HepG2 (cell line): ENCODE measurements around the gene FOXN3. TPM values are rescaled to one million over a fixed set of nuclear protein-coding genes. Genes with fewer than 3 reads are reported as not detected.

Experiments used
- ATAC-seq: fragments of 200-7000 bp; cut with Tn5 transposase; 3 replicates; pipeline ENCODE4 v1.9.1; 2020; ENCODE audit warnings: mild to moderate bottlenecking, moderate library complexity
- BruUV-seq: library from RNA; stranded (reverse); fragments of 400-500 nt; replicated peaks from 2 replicates; lab custom pipeline; 2021; lab: Mats Ljungman, UMichigan
- CTCF ChIA-PET: fragments of 300-600 bp; formaldehyde crosslinking; extraction: SDS; loops from one replicate; lab custom pipeline; 2021; ENCODE audit warnings: low total read pairs, inconsistent platforms, low intra/inter-chr PET ratio; lab: Yijun Ruan, JAX
- POLR2A ChIA-PET: fragments of 350-600 bp; sonication (Branson Sonifier 250); formaldehyde crosslinking; loops from one replicate; lab custom pipeline; 2020; ENCODE audit warnings: antibody characterized with exemption, inconsistent platforms; lab: Yijun Ruan, JAX
- DNase-seq: peaks from one replicate; pipeline ENCODE4 v3.0.0-alpha.2; 2015; ENCODE audit warnings: low spot score
- FAIRE-seq: peaks from 3 replicates; lab custom pipeline; 2011; peaks lifted over from hg19 to GRCh38; lab: Jason Lieb, UNC
- H2AFZ ChIP-seq: one replicate; pipeline ENCODE4 v1.6.1; 2011; ENCODE audit warnings: low read length, inconsistent platforms
- H3K27ac ChIP-seq: fragments of 300-600 bp; 3 replicates; pipeline ENCODE4 v1.8.0; 2011; ENCODE audit warnings: mixed run types, mild to moderate bottlenecking, mixed read lengths, low read length, inconsistent platforms; ENCODE audit not compliant: insufficient read depth; ENCODE audit errors: extremely low read length
- H3K27me3 ChIP-seq, 2 experiments: fragments of 200-600 bp in 1 of 2; 2 replicates in 1 of 2; 3 replicates in 1 of 2; pipeline versions ENCODE4 v1.6.0 to v1.8.0; 2011; ENCODE audit warnings: low read length in 2 of 2, mild to moderate bottlenecking in 2 of 2, moderate library complexity in 2 of 2, inconsistent platforms in 1 of 2; ENCODE audit not compliant: insufficient read depth in 2 of 2, control insufficient read depth in 1 of 2
- H3K36me3 ChIP-seq, 2 experiments: fragments of 200-600 bp in 1 of 2; replicated peaks in 1 of 2; 2 replicates in 1 of 2; 3 replicates in 1 of 2; pipeline versions ENCODE4 v1.5.1 to v1.8.0; 2011; ENCODE audit warnings: low read length in 2 of 2, inconsistent platforms in 1 of 2; ENCODE audit not compliant: insufficient read depth in 2 of 2, control insufficient read depth in 1 of 2
- H3K4me1 ChIP-seq: 2 replicates; pipeline ENCODE4 v1.5.1; 2012; ENCODE audit warnings: low read length, inconsistent platforms; ENCODE audit not compliant: insufficient read depth
- H3K4me2 ChIP-seq: 2 replicates; pipeline ENCODE4 v1.6.0; 2011; ENCODE audit warnings: low read depth, low read length, inconsistent platforms
- H3K4me3 ChIP-seq, 3 experiments: fragments of 200-600 bp in 1 of 3; sonication (generic), shearing (Covaris generic) in 1 of 3; replicated peaks in 1 of 3; 2 replicates each; pipeline ENCODE4 v1.5.1; 2011 to 2016; ENCODE audit warnings: low read length in 3 of 3, inconsistent platforms in 2 of 3, low read depth in 2 of 3, mild to moderate bottlenecking in 2 of 3, control low read depth in 1 of 3, mixed read lengths in 1 of 3; ENCODE audit not compliant: insufficient read depth in 1 of 3
- H3K79me2 ChIP-seq: one replicate; pipeline ENCODE4 v1.6.1; 2011; ENCODE audit warnings: low read length, inconsistent platforms; ENCODE audit not compliant: insufficient read depth
- H3K9ac ChIP-seq: 2 replicates; pipeline ENCODE4 v1.6.0; 2011; ENCODE audit warnings: mild to moderate bottlenecking, low read depth, low read length, inconsistent platforms; ENCODE audit not compliant: insufficient read depth
- H3K9me3 ChIP-seq: 2 replicates; pipeline ENCODE4 v1.5.1; 2012; ENCODE audit warnings: mild to moderate bottlenecking, low read length
- H4K20me1 ChIP-seq: 2 replicates; pipeline ENCODE4 v1.6.0; 2011; ENCODE audit warnings: inconsistent platforms, mild to moderate bottlenecking, low read length, moderate library complexity; ENCODE audit not compliant: insufficient read depth
- ESRRA ChIP-seq: sonication (generic); formaldehyde crosslinking; IDR thresholded peaks from 2 replicates; pipeline ENCODE4 v1.5.1; 2020; ENCODE audit warnings: mild to moderate bottlenecking, low read depth, missing genetic modification reagents
- NFE2L2 ChIP-seq: fragments of 150-350 bp; IDR thresholded peaks from 2 replicates; pipeline ENCODE4 v1.6.1; 2014; ENCODE audit warnings: low read length
- NFIC ChIP-seq: IDR thresholded peaks from 2 replicates; pipeline ENCODE4 v1.6.1; 2012; ENCODE audit warnings: mild to moderate bottlenecking, low read length, inconsistent platforms
- NRL ChIP-seq: sonication (generic); formaldehyde crosslinking; IDR thresholded peaks from 2 replicates; pipeline ENCODE4 v1.5.0; 2020; ENCODE audit warnings: missing genetic modification reagents, mild to moderate bottlenecking, moderate library complexity, borderline replicate concordance
- SNAI1 ChIP-seq: sonication (generic); formaldehyde crosslinking; IDR thresholded peaks from 2 replicates; pipeline ENCODE4 v1.5.0; 2020; ENCODE audit warnings: mild to moderate bottlenecking, missing genetic modification reagents, borderline replicate concordance
- SOX5 ChIP-seq: IDR thresholded peaks from 2 replicates; pipeline ENCODE4 v1.6.1; 2016; ENCODE audit warnings: borderline replicate concordance
- SP5 ChIP-seq: IDR thresholded peaks from 2 replicates; pipeline ENCODE4 v1.6.1; 2016; ENCODE audit warnings: low read depth, borderline replicate concordance
- STAT5B ChIP-seq: sonication (generic); formaldehyde crosslinking; IDR thresholded peaks from 2 replicates; pipeline ENCODE4 v1.4.0; 2020; ENCODE audit warnings: missing genetic modification reagents
- ZNF460 ChIP-seq: sonication (generic); formaldehyde crosslinking; IDR thresholded peaks from 2 replicates; pipeline ENCODE4 v1.5.1; 2020; ENCODE audit warnings: missing genetic modification reagents, mild to moderate bottlenecking, borderline replicate concordance
- ZNF501 ChIP-seq: sonication (generic); formaldehyde crosslinking; IDR thresholded peaks from 2 replicates; pipeline ENCODE4 v1.5.1; 2020; ENCODE audit warnings: mild to moderate bottlenecking, moderate library complexity, missing genetic modification reagents
- ZNF703 ChIP-seq: sonication (generic); formaldehyde crosslinking; IDR thresholded peaks from 2 replicates; pipeline ENCODE4 v1.5.1; 2020; ENCODE audit warnings: missing genetic modification reagents, mild to moderate bottlenecking, moderate library complexity, borderline replicate concordance
- WGBS: methylation state at CpG from one replicate; pipeline ENCODE4 v1.1.6; 2017; ENCODE audit warnings: low lambda C conversion rate; 5-methylcytosine and 5-hydroxymethylcytosine counted together
- in situ Hi-C: cut with HindIII; loops from 2 replicates; pipeline ENCODE4 v1.10.0; 2017; ENCODE audit warnings: low pct_unique_long_range_greater_than_20kb; ENCODE audit not compliant: extremely low pct_ligation_motif_present
- intact Hi-C: fragments of 100-400 bp; cut with micrococcal nuclease; formaldehyde crosslinking; loops from one replicate; pipeline ENCODE4 v1.10.0; 2022; ENCODE audit not compliant: unreplicated experiment
- polyA plus RNA-seq, 8 experiments: library from polyadenylated mRNA; depleted of rRNA in 3 of 8; stranded (reverse) in 7 of 8; unstranded in 1 of 8; fragments of >200 nt; fragmentation: Illumina TruSeq in 4 of 8; extraction: Trizol in 4 of 8; gene quantifications; 2 replicates each; pipeline versions ENCODE4 v1.2.1 to v1.2.3, GENCODE V29; 2011 to 2016; ENCODE audit warnings: low read depth in 4 of 8, missing spikeins in 1 of 8, mixed read lengths in 1 of 8; ENCODE audit not compliant: insufficient read depth in 1 of 8
- total RNA-seq, 5 experiments: library from RNA; depleted of rRNA; stranded (reverse); fragments of >200 nt; fragmentation: Illumina TruSeq; extraction: Trizol; gene quantifications; 2 replicates each; pipeline ENCODE4 v1.2.3, GENCODE V29; 2016; ENCODE audit warnings: low read depth in 1 of 5
- TF ChIP-seq, protein P1 (sequence below): sonication (generic); formaldehyde crosslinking; IDR thresholded peaks from 2 replicates; pipeline ENCODE4 v1.5.1; 2020; ENCODE audit warnings: mild to moderate bottlenecking, missing genetic modification reagents, borderline replicate concordance
- TF ChIP-seq, protein P2 (sequence below): IDR thresholded peaks from 2 replicates; pipeline ENCODE4 v1.4.0; 2020; ENCODE audit warnings: mild to moderate bottlenecking, missing genetic modification reagents
- TF ChIP-seq, protein P3 (sequence below): sonication (generic); formaldehyde crosslinking; IDR thresholded peaks from 2 replicates; pipeline ENCODE4 v1.8.1; 2023; ENCODE audit warnings: missing genetic modification reagents, mild to moderate bottlenecking, borderline replicate concordance

The FOXN3 gene
- total and polyA plus RNA-seq, 2 of the 13 experiments (the other 11 are each of a cell fraction or from before 2014, with no cell fraction given), result 32.4 to 70.2 TPM

DNA sequence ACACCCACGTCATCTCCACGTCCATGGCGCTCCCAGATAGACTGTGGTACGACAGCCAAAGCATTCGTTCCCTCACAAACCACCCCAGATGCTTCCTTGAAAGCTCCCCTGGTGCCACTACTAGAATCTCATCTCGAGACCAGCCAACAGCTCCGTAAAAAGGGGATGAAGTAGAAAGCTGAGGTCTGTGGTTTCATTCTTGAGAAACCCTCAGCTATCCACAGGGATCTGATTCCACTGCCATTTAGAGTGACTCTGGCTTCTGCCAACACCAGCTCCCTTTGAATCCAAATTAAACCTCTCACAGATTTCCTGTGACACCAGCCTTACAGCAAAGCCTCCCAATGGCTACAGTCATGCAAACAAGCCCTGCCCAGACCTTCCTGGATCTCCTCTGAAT, 18.5 kb upstream of the FOXN3 start:
- H3K79me2 ChIP-seq, result no peaks in the 10 kb centered on the region
- H3K9ac ChIP-seq, result no peak overlapping the region
- no peaks in the 10 kb centered on the region for H3K9me3 ChIP-seq
- intact Hi-C loops, result no loop called here
- TF ChIP-seq, protein P1, sequence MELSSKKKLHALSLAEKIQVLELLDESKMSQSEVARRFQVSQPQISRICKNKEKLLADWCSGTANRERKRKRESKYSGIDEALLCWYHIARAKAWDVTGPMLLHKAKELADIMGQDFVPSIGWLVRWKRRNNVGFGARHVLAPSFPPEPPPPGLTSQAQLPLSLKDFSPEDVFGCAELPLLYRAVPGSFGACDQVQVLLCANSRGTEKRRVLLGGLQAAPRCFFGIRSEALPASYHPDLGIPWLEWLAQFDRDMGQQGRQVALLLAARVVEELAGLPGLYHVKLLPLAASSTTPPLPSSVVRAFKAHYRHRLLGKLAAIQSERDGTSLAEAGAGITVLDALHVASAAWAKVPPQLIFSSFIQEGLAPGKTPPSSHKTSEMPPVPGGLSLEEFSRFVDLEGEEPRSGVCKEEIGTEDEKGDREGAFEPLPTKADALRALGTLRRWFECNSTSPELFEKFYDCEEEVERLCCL, result no peak
- TF ChIP-seq SP5 (no peak), ESRRA (CRISPR knock-in tag) (no peak), NFE2L2 (no peak), ZNF501 (CRISPR knock-in tag) (no peak), STAT5B (CRISPR knock-in tag) (no peak), ZNF703 (CRISPR knock-in tag) (no peak), NFIC (no peak), SNAI1 (CRISPR knock-in tag) (no peak)
- ChIA-PET POLR2A (interaction anchor here (0.6 kb wide), 1 partner anchor 10 kb away, joined by 3 read pairs; no protein-coding TSS in a partner anchor), CTCF (no interaction called here)
- H3K27me3 ChIP-seq, result no peaks in the 10 kb centered on the region
- H2AFZ ChIP-seq, result no peak overlapping the region
- H4K20me1 ChIP-seq, result no peaks in the 10 kb centered on the region
- DNase-seq (no peak), FAIRE-seq (no peak), ATAC-seq (no peak)
- peaks cover 7% of the 10 kb centered on the region for H3K4me1 ChIP-seq
- no peak overlapping the region for H3K27ac ChIP-seq
- no peak overlapping the region for H3K4me3 ChIP-seq
- no peak overlapping the region for H3K4me2 ChIP-seq
- no peaks in the 10 kb centered on the region for H3K36me3 ChIP-seq
- in situ Hi-C loops, result no loop called here
- BruUV-seq, result no TSS peak
- WGBS, result 96% methylated on average over 7 of the region's 7 CpGs

DNA sequence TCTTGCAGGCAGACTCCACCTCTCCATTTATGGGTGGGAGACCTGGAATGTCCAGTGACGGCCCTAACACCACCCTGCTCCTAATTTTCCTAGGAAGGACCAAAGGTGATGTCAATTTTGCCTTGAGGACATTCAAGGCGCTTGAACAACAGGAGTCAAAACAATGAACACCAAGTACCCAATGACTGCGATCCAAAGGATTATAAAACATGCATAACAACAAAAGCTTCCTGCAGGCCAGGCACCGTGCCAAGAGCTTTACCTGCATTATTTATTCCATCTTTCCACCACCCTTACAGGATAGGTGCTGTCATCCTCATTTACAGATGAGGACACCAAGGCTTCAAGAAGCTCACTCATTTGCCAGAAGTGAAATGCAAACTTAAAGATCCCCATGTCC, 15.2 kb upstream of the FOXN3 start:
- Histone ChIP-seq H3K4me3 (no peak overlapping the region), H3K9ac (no peak overlapping the region), H3K4me2 (no peak overlapping the region), H3K27me3 (no peaks in the 10 kb centered on the region), H2AFZ (no peak overlapping the region), H3K4me1 (peaks cover 39% of the 10 kb centered on the region), H3K9me3 (no peaks in the 10 kb centered on the region), H3K27ac (no peak overlapping the region), H3K36me3 (no peaks in the 10 kb centered on the region), H4K20me1 (no peaks in the 10 kb centered on the region), H3K79me2 (no peaks in the 10 kb centered on the region)
- intact Hi-C loops, result no loop called here
- no peak for DNase-seq
- BruUV-seq, result no TSS peak
- in situ Hi-C loops, result no loop called here
- ChIA-PET POLR2A (no interaction called here), CTCF (no interaction called here)
- ATAC-seq, result no peak
- WGBS, result 100% methylated on average over 4 of the region's 4 CpGs
- no peak for FAIRE-seq
- TF ChIP-seq, protein P2, sequence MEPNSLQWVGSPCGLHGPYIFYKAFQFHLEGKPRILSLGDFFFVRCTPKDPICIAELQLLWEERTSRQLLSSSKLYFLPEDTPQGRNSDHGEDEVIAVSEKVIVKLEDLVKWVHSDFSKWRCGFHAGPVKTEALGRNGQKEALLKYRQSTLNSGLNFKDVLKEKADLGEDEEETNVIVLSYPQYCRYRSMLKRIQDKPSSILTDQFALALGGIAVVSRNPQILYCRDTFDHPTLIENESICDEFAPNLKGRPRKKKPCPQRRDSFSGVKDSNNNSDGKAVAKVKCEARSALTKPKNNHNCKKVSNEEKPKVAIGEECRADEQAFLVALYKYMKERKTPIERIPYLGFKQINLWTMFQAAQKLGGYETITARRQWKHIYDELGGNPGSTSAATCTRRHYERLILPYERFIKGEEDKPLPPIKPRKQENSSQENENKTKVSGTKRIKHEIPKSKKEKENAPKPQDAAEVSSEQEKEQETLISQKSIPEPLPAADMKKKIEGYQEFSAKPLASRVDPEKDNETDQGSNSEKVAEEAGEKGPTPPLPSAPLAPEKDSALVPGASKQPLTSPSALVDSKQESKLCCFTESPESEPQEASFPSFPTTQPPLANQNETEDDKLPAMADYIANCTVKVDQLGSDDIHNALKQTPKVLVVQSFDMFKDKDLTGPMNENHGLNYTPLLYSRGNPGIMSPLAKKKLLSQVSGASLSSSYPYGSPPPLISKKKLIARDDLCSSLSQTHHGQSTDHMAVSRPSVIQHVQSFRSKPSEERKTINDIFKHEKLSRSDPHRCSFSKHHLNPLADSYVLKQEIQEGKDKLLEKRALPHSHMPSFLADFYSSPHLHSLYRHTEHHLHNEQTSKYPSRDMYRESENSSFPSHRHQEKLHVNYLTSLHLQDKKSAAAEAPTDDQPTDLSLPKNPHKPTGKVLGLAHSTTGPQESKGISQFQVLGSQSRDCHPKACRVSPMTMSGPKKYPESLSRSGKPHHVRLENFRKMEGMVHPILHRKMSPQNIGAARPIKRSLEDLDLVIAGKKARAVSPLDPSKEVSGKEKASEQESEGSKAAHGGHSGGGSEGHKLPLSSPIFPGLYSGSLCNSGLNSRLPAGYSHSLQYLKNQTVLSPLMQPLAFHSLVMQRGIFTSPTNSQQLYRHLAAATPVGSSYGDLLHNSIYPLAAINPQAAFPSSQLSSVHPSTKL, result no peak
- TF ChIP-seq, protein P3, sequence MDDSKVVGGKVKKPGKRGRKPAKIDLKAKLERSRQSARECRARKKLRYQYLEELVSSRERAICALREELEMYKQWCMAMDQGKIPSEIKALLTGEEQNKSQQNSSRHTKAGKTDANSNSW (CRISPR knock-in tag), result no peak
- TF ChIP-seq ZNF460 (CRISPR knock-in tag), result no peak
- no peak for TF ChIP-seq SOX5 (CRISPR knock-in tag)
- no peak for TF ChIP-seq NRL (CRISPR knock-in tag)
